ENCODE data around the gene RSU1. TPM values are rescaled to one million over a fixed set of nuclear protein-coding genes. Genes with fewer than 3 reads are reported as not detected.

Gene RSU1
- total and polyA plus RNA-seq, 10 of the 15 experiments (the other 5 are each of a cell fraction or from before 2014, with no cell fraction given), result 49.2 to 139 (median 81.3) TPM

GRCh38 chr10:16817125-16818019, at the start of gene RSU1 (continued):
- TF ChIP-seq CUX1 (IDR thresholded peaks at IDR 0.05; ENCODE audit: insufficient replicate concordance, low read depth, low read length), result no peak
- TF ChIP-seq TBL1XR1 (IDR thresholded peaks at IDR 0.05; ENCODE audit: low read depth, low read length), result no peak
- TF ChIP-seq SMARCA5 (IDR thresholded peaks at IDR 0.05), result 0 out of 2 replicates have a peak, but pooled peaks have one; percentile 32
- peak; percentile 97 for TF ChIP-seq HDGF (IDR thresholded peaks at IDR 0.05)
- TF ChIP-seq LARP7 (IDR thresholded peaks at IDR 0.05), result no peak
- no peak for TF ChIP-seq NR2C1 (IDR thresholded peaks at IDR 0.05)
- no peak for TF ChIP-seq HDAC6 (IDR thresholded peaks at IDR 0.05; ENCODE audit: unreplicated experiment)
- TF ChIP-seq RFX5 (IDR thresholded peaks at IDR 0.05; ENCODE audit: low read depth, low read length), result peak; percentile 78; the same call in 1 of the 2 replicates
- no peak for TF ChIP-seq ASH2L (IDR thresholded peaks at IDR 0.05; ENCODE audit: borderline replicate concordance, low read depth)
- TF ChIP-seq RAD51 (IDR thresholded peaks at IDR 0.05), result no peak
- TF ChIP-seq YY1 (IDR thresholded peaks at IDR 0.05; ENCODE audit: low read depth, low read length), result peak; percentile 19; the same call in 1 of the 2 replicates
- TF ChIP-seq MTA2 (IDR thresholded peaks at IDR 0.05; ENCODE audit: low read depth), result no peak
- TF ChIP-seq POLR2AphosphoS5 (IDR thresholded peaks at IDR 0.05; ENCODE audit: low read length), result peak; percentile 91
- peak; percentile 76 for TF ChIP-seq E4F1 (IDR thresholded peaks at IDR 0.05; ENCODE audit: borderline replicate concordance, partially characterized antibody)
- peak; percentile 36 to 65; a peak in 3 of 4 replicates for TF ChIP-seq BHLHE40 (IDR thresholded peaks at IDR 0.05; ENCODE audit: borderline replicate concordance in 1 of 2, low read depth in 2 of 2, low read length in 1 of 2)
- TF ChIP-seq SKIL (IDR thresholded peaks at IDR 0.05; ENCODE audit: low read depth, poor library complexity, severe bottlenecking), result no peak
- no peak for TF ChIP-seq RAD21 (IDR thresholded peaks at IDR 0.05; ENCODE audit: insufficient read depth, low read depth, low read length)
- peak; percentile 59; the same call in 1 of the 2 replicates for TF ChIP-seq PAX5 (IDR thresholded peaks at IDR 0.05; ENCODE audit: borderline replicate concordance, low read depth, low read length)
